Erythroblast (primary cell): ENCODE results near the gene TMPRSS2.

Source experiments
- DNase-seq, 2 experiments: peaks; one replicate each; lab custom pipeline; 2025; lab: John Stamatoyannopoulos, UW
- GATA1 ChIP-seq: IDR thresholded peaks from 2 replicates; pipeline ENCODE4 v1.6.1; 2011; ENCODE audit warnings: low read depth, mild to moderate bottlenecking, control low read depth, low read length, moderate library complexity
- POLR2A ChIP-seq: IDR thresholded peaks from 2 replicates; pipeline ENCODE4 v1.6.1; 2011; ENCODE audit warnings: mild to moderate bottlenecking, low read length

The TMPRSS2 gene

DNA sequence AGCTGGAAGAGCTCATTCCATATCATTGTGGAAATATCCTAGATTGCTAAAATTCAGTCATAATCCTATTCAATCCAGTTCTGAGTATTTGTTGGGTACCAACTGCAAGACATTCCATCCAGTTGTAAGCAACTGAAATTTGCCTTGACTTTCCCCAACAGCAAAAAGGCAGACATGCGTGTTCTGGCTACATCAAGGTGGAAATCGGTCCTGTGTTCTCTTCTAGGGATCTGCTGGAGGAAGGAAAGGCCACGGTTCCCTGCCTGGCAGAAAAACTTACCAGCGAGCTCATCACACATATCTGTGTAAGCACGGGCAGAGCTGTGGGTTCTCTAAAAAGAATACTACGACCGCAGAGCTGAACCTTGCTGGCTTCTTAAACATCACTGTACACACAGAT is 64.4 kb downstream of the TMPRSS2 start:
- TF ChIP-seq POLR2A (no peak), GATA1 (no peak)
- no peak for DNase-seq

DNA sequence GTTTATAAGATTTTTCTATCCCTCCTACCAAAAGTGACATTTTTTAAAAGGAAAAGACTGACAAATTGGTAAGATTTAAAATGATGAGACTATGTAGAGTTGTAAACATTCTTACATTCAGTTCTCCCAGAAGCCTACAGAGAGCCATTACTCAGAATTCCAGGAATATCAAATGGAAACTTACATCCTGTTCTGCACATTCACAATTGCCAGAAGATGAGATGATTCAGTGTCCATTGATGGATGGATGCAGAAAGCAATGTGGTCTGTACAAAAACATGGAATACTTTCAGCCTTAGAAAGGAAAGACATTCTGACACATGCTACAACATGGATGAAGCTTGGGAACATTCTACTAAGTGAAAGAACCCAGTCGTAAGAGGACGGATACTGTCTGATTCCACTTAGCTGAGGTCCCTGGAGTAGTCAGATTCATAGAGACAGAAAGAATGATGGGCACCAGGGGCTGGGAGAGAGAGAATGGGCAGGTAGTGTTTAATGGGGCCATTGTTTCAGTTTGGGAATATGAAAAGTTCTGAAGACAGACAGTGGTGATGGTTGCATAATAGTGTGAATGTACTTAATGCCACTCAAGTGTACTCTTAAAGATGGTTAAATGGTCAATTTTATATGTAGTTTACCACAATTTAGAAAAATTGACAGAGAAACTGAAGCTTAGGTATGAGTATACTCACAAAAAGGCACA is 65.3 kb downstream of the TMPRSS2 start:
- no peak for TF ChIP-seq POLR2A
- TF ChIP-seq GATA1: no peak
- no peak for DNase-seq

DNA sequence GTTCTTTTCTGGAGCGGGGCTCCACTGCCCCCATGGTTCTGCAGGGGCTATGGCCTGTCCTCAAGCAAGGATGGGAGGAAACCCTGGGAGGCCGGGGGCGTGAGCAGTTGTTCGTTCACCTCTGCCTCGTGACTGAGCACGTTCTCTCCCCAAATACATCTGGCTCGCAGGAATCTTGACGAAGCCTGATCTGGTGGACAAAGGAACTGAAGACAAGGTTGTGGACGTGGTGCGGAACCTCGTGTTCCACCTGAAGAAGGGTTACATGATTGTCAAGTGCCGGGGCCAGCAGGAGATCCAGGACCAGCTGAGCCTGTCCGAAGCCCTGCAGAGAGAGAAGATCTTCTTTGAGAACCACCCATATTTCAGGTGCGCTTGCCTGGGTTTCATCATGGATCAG is 66.4 kb downstream of the TMPRSS2 start:
- TF ChIP-seq GATA1 (no peak), POLR2A (no peak)

DNA sequence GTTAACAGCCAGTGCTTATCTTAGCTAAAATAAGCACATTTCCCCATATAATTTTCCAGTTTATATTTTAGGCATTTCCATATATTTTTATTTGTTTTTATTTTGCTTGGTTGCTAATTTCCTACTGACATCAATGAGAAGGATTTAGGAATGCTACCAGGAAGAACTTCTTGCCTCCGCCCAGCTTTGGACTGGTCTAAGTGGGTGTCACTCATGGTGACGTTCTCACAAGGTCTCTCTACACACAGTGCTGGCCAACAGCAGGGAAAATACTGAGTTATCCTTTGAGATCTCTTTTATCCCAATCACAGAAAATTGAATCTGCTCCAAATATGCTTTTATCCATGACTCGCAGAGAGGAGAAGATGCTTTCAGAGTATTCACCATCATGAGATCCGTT is 68.7 kb downstream of the TMPRSS2 start:
- TF ChIP-seq GATA1 (no peak), POLR2A (no peak)
- DNase-seq: no peak

More for the DNA sequence above, 66.4 kb downstream of the TMPRSS2 start:
- DNase-seq: no peak

DNA sequence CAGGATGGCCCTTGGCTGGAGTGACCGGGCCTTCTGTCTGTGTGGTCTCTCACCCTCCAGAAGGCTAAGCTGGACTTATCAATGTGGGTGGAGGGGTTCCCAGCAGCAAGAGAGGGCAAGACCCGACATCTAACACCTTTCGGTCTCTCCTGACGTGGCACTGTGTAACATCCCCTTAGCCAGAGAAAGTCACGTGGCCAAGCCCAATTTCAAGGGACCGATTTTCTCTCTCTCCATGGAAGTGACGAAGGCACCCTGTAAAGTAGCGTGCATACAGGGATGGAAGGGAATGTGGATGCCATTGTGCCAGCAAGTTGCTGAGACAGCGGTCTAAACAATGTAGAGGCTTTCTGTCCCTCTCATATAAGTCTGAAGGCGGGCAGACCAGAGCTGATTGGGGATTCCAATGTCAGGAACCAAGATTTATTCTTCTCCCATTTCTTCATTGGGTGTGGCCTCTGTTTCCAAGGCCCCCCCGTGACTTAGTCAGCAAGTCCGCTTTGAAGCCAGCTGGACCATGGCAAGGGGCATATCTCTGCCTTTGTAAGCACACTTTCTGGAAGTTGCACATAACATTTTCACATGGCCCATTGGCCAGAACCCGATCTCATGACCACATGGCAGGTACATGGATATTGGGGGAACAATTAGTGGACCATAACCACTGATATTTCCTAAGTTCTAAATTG is 69.4 kb downstream of the TMPRSS2 start:
- TF ChIP-seq GATA1 (no peak), POLR2A (no peak)
- no peak for DNase-seq

DNA sequence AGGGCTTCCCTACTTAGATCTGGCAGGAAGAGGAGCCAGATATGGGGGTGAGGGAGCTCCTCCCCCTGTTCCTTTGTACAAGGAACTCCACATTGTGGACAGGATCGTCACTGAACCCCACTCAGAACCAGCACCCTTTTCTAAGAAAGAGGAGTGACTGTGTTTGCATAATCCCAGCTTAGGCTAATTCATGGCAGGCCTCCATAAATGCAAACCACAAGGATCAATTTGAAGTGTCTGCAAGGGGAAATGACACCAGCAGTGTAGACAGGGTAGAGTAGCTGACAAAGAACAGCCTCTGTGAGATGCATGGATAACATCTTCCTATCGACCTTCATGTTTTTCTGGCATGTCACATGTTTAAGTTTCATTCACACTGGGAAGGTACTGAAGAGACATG is 70.2 kb downstream of the TMPRSS2 start:
- TF ChIP-seq GATA1 (no peak), POLR2A (no peak)
- no peak for DNase-seq

DNA sequence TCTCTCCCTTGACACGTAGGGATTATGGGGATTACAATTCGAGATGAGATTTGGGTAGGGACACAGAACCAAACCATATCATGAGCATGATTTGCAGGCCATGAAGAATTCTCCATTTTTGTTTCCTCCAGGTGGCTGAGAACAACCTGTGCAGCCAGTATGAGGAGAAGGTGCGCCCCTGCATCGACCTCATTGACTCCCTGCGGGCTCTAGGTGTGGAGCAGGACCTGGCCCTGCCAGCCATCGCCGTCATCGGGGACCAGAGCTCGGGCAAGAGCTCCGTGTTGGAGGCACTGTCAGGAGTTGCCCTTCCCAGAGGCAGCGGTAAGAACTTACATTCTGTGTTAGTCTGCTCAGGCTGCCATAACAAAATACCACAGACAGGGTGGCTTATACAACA is 72.3 kb downstream of the TMPRSS2 start:
- no peak for DNase-seq
- TF ChIP-seq POLR2A (no peak), GATA1 (no peak)

DNA sequence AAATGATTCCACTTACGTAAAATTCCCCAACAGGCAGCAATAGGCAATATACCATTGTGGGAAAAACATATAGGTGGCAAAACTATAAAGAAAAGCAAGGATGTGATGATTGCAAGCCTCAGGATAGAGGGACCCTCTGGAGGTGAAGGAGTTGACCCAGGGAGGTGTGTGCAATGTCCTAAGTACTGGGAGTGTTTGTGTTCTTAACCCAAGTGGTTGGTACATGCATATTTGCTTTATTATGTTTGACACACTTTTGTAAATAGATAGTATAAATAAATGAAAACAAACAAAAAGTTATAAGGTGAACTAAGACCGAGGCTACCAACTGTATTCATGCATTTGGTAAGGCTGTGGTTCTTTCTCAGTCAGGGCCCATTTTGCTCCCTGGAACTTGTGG is 74.4 kb downstream of the TMPRSS2 start:
- no peak for TF ChIP-seq GATA1
- no peak for TF ChIP-seq POLR2A
- DNase-seq: no peak

DNA sequence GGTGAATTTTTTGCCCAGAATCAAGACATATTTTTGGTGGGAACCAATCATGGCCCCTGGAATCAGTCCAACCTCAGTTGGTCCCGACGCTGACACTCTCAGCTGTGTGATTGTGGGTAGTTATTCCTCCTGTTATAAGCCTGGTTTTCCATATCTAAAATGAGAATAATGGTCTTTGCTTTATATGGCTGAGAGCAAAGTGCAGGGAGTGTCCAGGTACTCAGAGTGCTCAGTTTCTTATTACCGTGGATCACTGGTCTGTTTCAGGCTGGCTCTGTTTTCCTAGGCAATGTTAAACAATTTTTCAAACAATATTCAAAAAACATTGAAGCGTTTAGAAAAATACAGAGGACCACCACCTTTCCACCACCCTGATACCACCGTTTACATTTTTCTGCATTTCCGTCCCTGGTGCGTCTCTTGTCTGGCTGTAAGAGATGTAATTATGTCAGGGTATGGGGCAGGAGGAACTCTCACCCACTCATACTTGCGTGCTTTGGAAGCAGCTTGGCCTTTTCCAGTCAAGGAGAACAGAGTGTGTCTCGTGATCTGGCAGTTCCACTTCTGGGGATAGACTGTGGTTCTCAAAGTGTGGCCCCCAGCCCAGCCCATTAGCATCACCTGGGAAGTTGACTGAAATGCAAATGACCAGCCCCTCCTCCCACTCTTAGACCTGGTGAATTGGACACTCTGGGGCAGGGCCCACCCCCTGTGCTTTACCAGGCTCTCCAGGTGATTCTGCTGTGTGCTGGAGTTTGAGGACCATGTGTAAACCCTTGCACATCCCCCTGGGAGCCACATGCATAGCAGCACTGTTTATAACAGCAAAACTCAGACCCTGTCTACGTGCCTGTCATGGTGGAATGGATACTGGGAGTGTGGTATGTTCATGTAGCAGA is 75.1 kb downstream of the TMPRSS2 start:
- DNase-seq: no peak
- TF ChIP-seq POLR2A: no peak
- TF ChIP-seq GATA1: no peak

DNA sequence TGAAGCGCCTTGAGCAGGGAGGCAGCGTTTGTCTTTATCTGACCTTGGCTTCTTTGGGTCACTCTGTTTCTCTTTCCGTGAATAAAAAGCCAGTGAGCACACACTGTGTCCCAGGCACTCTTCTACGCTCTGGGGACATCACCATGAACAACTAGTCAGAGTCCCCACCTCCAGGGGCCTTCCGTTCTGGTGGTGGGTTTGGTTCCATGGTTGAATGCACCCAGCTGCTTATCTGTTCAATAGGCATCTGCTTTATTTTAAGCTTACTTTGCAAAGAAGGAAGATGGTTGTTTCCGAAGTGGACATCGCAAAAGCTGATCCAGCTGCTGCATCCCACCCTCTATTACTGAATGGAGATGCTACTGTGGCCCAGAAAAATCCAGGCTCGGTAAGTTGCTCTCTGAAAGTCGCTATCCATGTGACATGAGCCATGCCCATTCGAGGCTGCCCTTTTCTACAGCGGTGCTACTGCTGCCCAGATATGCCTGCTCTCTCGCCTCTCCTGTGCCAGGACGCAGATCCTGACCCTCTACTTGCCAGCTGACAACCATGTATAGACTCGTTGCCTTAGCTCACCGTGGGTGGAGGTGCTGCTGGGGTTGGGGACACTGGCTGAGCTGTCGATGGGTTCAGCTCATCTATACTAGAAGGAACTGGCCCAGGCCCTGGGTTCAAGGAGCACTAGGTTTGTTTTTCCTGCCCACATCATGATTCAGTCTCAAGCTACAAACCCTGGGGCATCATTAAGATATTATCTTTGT is 76.0 kb downstream of the TMPRSS2 start:
- TF ChIP-seq POLR2A: no peak
- no peak for TF ChIP-seq GATA1
- no peak for DNase-seq

DNA sequence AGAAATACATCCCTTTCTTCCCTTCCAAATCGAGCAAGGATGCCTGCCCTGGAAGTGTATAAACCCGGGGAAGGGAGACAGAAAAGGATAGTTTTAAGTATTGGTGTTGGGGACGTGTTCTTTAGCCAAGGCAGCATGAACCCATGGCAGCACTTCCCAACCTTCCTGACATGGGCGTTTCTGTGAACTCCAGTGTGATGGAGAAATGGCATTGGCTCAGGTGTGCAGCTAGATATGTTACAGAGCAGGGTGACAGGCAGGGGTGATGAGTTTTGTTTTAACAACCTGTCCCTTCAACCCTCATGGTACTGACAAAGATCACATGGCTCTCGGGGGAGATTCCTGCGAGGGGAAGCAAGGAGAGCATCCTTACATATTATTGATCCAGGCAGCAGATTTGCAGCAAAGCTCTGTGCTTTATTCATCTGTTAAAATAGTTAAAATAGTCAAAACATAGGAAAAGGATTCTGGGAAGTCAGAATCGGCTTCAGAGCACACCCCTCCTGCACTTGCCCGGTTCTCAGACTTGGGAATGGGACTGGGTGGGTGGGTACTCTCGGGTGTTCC is 78.0 kb downstream of the TMPRSS2 start:
- TF ChIP-seq GATA1 (no peak), POLR2A (no peak)
- no peak for DNase-seq

DNA sequence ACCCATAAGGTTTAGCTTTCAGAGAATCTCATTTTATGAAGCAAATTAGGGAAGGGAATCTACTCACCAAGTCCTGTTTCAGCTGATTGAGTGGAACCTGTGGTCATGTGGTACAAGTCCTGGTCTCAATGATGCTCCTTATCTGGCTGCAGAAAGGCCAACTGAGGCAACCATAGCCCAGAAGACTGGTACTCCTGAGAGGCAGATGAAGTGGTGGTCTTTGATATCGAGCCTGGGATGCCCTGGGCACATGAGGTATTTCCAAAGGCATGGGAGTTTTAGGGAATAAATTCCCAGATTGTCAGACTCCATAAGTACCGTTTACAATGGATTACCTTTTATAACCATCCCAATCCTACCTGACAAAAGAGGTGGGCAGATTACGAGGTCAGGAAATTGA is 78.7 kb downstream of the TMPRSS2 start:
- no peak for DNase-seq
- TF ChIP-seq POLR2A: no peak
- no peak for TF ChIP-seq GATA1

DNA sequence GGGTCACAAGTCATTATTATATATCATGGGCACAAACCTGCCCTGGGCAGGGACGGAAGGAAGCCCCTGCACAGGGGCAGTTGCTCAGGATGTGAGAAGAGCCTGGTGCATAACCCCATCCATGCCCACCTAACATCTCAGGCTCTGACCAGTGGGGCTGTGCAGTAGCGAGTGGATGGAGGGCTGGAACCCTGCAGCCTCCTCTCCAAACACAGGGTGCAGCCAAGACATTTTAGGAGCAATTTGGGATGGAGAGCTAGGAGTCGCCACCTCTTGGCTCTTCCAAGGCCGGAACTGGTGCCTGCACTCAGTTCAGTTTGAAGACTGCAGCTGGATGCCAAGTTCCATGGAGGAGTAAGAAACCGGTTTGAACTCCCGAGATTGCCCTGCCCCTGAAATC is 79.1 kb downstream of the TMPRSS2 start:
- TF ChIP-seq POLR2A (no peak), GATA1 (no peak)
- no peak for DNase-seq

DNA sequence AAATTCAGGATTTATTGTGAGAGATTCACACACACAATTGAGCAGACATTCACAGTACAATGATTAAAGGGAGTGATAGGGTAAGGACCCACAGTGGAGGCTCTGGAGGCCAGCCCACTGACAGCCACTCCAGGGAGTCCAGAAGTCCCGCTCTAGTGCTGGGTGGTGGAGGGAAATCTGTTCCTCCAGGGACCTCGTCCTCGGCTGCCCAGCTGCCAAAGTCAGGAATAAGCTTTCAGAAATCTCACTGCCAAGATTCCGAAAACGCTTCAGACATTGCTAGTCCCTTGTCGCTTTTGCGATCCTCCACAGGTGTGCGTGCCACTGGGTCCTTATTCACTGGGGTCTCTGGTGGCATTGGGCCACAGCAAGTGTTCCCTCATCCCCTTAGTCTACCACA is 79.6 kb downstream of the TMPRSS2 start:
- no peak for DNase-seq
- TF ChIP-seq POLR2A (no peak), GATA1 (no peak)
